Gastroesophageal sphincter (tissue), 3 donors: ENCODE results near the gene RINL.

Experiments
- CTCF ChIP-seq, 4 experiments: fragments of 200-600 bp in 2 of 4; fragments of 450-650 bp in 2 of 4; sonication (generic) in 1 of 4; IDR thresholded peaks; one replicate each; pipeline ENCODE4 v1.5.1; 2017 to 2019; ENCODE audit warnings: antibody characterized with exemption in 4 of 4, mild to moderate bottlenecking in 2 of 4, moderate library complexity in 2 of 4
- EP300 ChIP-seq: sonication (generic); formaldehyde crosslinking; IDR thresholded peaks from one replicate; pipeline ENCODE4 v1.6.1; 2017; ENCODE audit warnings: antibody characterized with exemption, mild to moderate bottlenecking
- POLR2A ChIP-seq, 2 donors: fragments of 450-650 bp; IDR thresholded peaks; one replicate each; pipeline ENCODE4 v1.6.1; 2017; ENCODE audit warnings: antibody characterized with exemption in 2 of 2, mild to moderate bottlenecking in 2 of 2, moderate library complexity in 1 of 2
- POLR2AphosphoS5 ChIP-seq: sonication (generic); formaldehyde crosslinking; IDR thresholded peaks from one replicate; pipeline ENCODE4 v1.6.1; 2017; ENCODE audit warnings: antibody characterized with exemption

GRCh38 chr19:38907227-38907626, 29.2 kb upstream of the RINL start:
- no peak for TF ChIP-seq CTCF (IDR thresholded peaks at IDR 0.05)
- TF ChIP-seq POLR2A (IDR thresholded peaks at IDR 0.05), result no peak
- TF ChIP-seq EP300, result no peak
- TF ChIP-seq POLR2AphosphoS5, result no peak
